Endothelial cell of umbilical vein (primary cell): ENCODE measurements around the gene TXNDC12. TPM values are rescaled to one million over a fixed set of nuclear protein-coding genes. Genes with fewer than 3 reads are reported as not detected.

Experiments
- BruUV-seq: library from RNA; stranded (reverse); fragments of 400-500 nt; replicated peaks from 2 replicates; lab custom pipeline; 2021; lab: Mats Ljungman, UMichigan
- CTCF ChIA-PET: fragments of 300-600, 350-600 bp; sonication (Branson Sonifier 250); formaldehyde crosslinking; loops from one replicate; lab custom pipeline; 2021; ENCODE audit warnings: antibody characterized with exemption, inconsistent platforms; lab: Charles Lee
- POLR2A ChIA-PET: fragments of 300-600, 350-600 bp; sonication (Branson Sonifier 250); formaldehyde crosslinking; loops from one replicate; lab custom pipeline; 2021; ENCODE audit warnings: antibody characterized with exemption, inconsistent platforms; lab: Charles Lee
- DNase-seq: peaks from one replicate; pipeline ENCODE4 v3.0.0-alpha.2; 2011; ENCODE audit warnings: low read depth, low spot score
- FAIRE-seq: peaks from 2 replicates; lab custom pipeline; 2011; peaks lifted over from hg19 to GRCh38; lab: Jason Lieb, UNC
- H2AFZ ChIP-seq: 2 replicates; pipeline ENCODE4 v1.6.0; 2012; ENCODE audit warnings: low read depth, low read length, control low read depth, inconsistent platforms
- H3K27ac ChIP-seq: 2 replicates; pipeline ENCODE4 v1.5.1; 2011; ENCODE audit warnings: low read depth, mild to moderate bottlenecking, control low read depth, low read length, moderate library complexity; ENCODE audit not compliant: insufficient read depth
- H3K27me3 ChIP-seq, 2 experiments: 2 replicates each; pipeline versions ENCODE4 v1.6.0 to v1.6.1; 2011; ENCODE audit warnings: low read length in 2 of 2, mixed read lengths in 1 of 2; ENCODE audit not compliant: control insufficient read depth in 2 of 2, insufficient read depth in 2 of 2
- H3K36me3 ChIP-seq, 2 experiments: 2 replicates in 1 of 2; 3 replicates in 1 of 2; pipeline ENCODE4 v1.5.1; 2011; ENCODE audit warnings: low read length in 2 of 2, mild to moderate bottlenecking in 1 of 2, moderate library complexity in 1 of 2; ENCODE audit not compliant: control insufficient read depth in 2 of 2, insufficient read depth in 2 of 2; ENCODE audit errors: extremely low read depth in 1 of 2
- H3K4me1 ChIP-seq: 3 replicates; pipeline ENCODE4 v1.5.1; 2011; ENCODE audit warnings: mild to moderate bottlenecking, low read length; ENCODE audit not compliant: control insufficient read depth, insufficient read depth; ENCODE audit errors: extremely low read depth
- H3K4me2 ChIP-seq: 2 replicates; pipeline ENCODE4 v1.6.1; 2011; ENCODE audit warnings: low read length, control low read depth, mixed read lengths; ENCODE audit not compliant: insufficient read depth
- H3K4me3 ChIP-seq, 3 experiments: fragments of 200-600 bp in 1 of 3; sonication (generic), shearing (Covaris generic) in 1 of 3; replicated peaks in 1 of 3; 2 replicates each; pipeline ENCODE4 v1.5.1; 2011 to 2016; ENCODE audit warnings: control low read depth in 3 of 3, low read length in 3 of 3, mild to moderate bottlenecking in 2 of 3, inconsistent platforms in 1 of 3, low read depth in 1 of 3, moderate library complexity in 1 of 3; ENCODE audit not compliant: insufficient read depth in 1 of 3
- H3K79me2 ChIP-seq: 2 replicates; pipeline ENCODE4 v1.6.0; 2012; ENCODE audit warnings: low read length, inconsistent platforms; ENCODE audit not compliant: control insufficient read depth, insufficient read depth
- H3K9ac ChIP-seq: replicated peaks from 2 replicates; pipeline ENCODE3; 2011; ENCODE audit warnings: low read length, control low read depth; ENCODE audit not compliant: insufficient read depth; ENCODE audit errors: extremely low read depth
- H3K9me1 ChIP-seq: replicated peaks from 3 replicates; pipeline ENCODE4 v1.6.0; 2011; ENCODE audit warnings: mild to moderate bottlenecking, low read length; ENCODE audit not compliant: control insufficient read depth, insufficient read depth; ENCODE audit errors: extremely low read depth
- H3K9me3 ChIP-seq: replicated peaks from 2 replicates; pipeline ENCODE4 v1.5.1; 2012; ENCODE audit warnings: low read length, inconsistent platforms; ENCODE audit not compliant: control insufficient read depth, insufficient read depth
- H4K20me1 ChIP-seq: replicated peaks from 2 replicates; pipeline ENCODE3; 2011; ENCODE audit warnings: mild to moderate bottlenecking, low read length; ENCODE audit not compliant: control insufficient read depth, insufficient read depth; ENCODE audit errors: extremely low read depth
- CTCF ChIP-seq, 2 donors: IDR thresholded peaks; 1 replicate in 1 of 2; 2 replicates in 1 of 2; pipeline ENCODE4 v1.5.1; 2011; ENCODE audit warnings: low read length in 2 of 2, mild to moderate bottlenecking in 2 of 2, moderate library complexity in 2 of 2, control low read depth in 1 of 2, inconsistent platforms in 1 of 2, low read depth in 1 of 2; ENCODE audit not compliant: insufficient read depth in 1 of 2; ENCODE audit errors: extremely low read depth in 1 of 2
- EZH2 ChIP-seq: IDR thresholded peaks from 2 replicates; pipeline ENCODE4 v1.6.1; 2012; ENCODE audit warnings: borderline replicate concordance, low read depth, mild to moderate bottlenecking, moderate library complexity, low read length, inconsistent platforms; ENCODE audit not compliant: severe bottlenecking
- FOS ChIP-seq: IDR thresholded peaks from 2 replicates; pipeline ENCODE4 v1.6.1; 2011; ENCODE audit warnings: mild to moderate bottlenecking, low read length, moderate library complexity, borderline replicate concordance; ENCODE audit not compliant: insufficient read depth
- GATA2 ChIP-seq: IDR thresholded peaks from 2 replicates; pipeline ENCODE4 v1.7.0; 2011; ENCODE audit warnings: low read depth, mild to moderate bottlenecking, moderate library complexity, mixed read lengths, low read length; ENCODE audit not compliant: insufficient read length, insufficient read depth
- JUN ChIP-seq: IDR thresholded peaks from 2 replicates; pipeline ENCODE4 v1.6.1; 2011; ENCODE audit warnings: borderline replicate concordance, low read depth; ENCODE audit not compliant: insufficient read length, insufficient read depth
- MAX ChIP-seq: IDR thresholded peaks from 2 replicates; pipeline ENCODE4 v1.6.1; 2011; ENCODE audit not compliant: insufficient read depth, insufficient read length
- MYC ChIP-seq: IDR thresholded peaks from one replicate; pipeline ENCODE4 v1.6.1; 2011; ENCODE audit warnings: mild to moderate bottlenecking, low read depth, low read length
- POLR2A ChIP-seq: IDR thresholded peaks from 2 replicates; pipeline ENCODE4 v1.6.1; 2012; ENCODE audit warnings: low read depth, mild to moderate bottlenecking, control low read depth, low read length
- POLR2AphosphoS5 ChIP-seq: IDR thresholded peaks from 2 replicates; pipeline ENCODE4 v1.6.1; 2012; ENCODE audit warnings: low read depth, mild to moderate bottlenecking, control low read depth, low read length, moderate library complexity; ENCODE audit not compliant: insufficient read depth
- dilution Hi-C: fragments of 300-500 bp; cut with MboI; formaldehyde crosslinking; loops from one replicate; pipeline ENCODE4 v1.15.0; 2019; ENCODE audit warnings: low sequenced_read_pairs; ENCODE audit not compliant: extremely low pct_ligation_motif_present
- intact Hi-C: fragments of 100-400 bp; cut with micrococcal nuclease; formaldehyde crosslinking; loops from one replicate; pipeline ENCODE4 v1.10.0; 2022
- polyA plus RNA-seq, 4 experiments: library from polyadenylated mRNA; depleted of rRNA in 3 of 4; stranded (reverse) in 3 of 4; unstranded in 1 of 4; fragments of >200 nt; gene quantifications; 2 replicates each; pipeline versions ENCODE4 v1.2.1 to v1.2.3, GENCODE V29; 2011 to 2012; ENCODE audit warnings: missing spikeins in 1 of 4
- total RNA-seq: library from RNA; stranded (reverse); gene quantifications from 2 replicates; pipeline ENCODE4 v1.2.3, GENCODE V29; 2021

Gene TXNDC12
- total and polyA plus RNA-seq, 2 donors (not counting 3 experiments of a cell fraction or from before 2014, with no cell fraction given): 33.7 to 57.4 TPM

- dilution Hi-C loops: no loop called here
- POLR2A ChIA-PET: no interaction called here
- Histone ChIP-seq H2AFZ (no peak overlapping the region), H3K9me3 (no peaks in the 10 kb centered on the region), H3K4me3 (no peak overlapping the region), H3K4me2 (no peak overlapping the region), H3K9ac (no peak overlapping the region), H3K36me3 (no peaks in the 10 kb centered on the region), H3K9me1 (no peaks in the 10 kb centered on the region), H3K4me1 (no peaks in the 10 kb centered on the region), H3K79me2 (peaks cover 19% of the 10 kb centered on the region), H3K27ac (no peak overlapping the region), H4K20me1 (no peaks in the 10 kb centered on the region), H3K27me3 (no peaks in the 10 kb centered on the region)
- CTCF ChIA-PET: interaction anchor here (0.9 kb wide), 1 partner anchor 10 kb away, joined by 3 read pairs; the partner anchor contains the start of gene TXNDC12
- intact Hi-C loops: no loop called here
- no TSS peak for BruUV-seq
- DNase-seq (no peak), FAIRE-seq (no peak)
- no peak for TF ChIP-seq CTCF (IDR thresholded peaks at IDR 0.05; ENCODE audit: extremely low read depth in 1 of 2, insufficient read depth in 1 of 2, low read depth in 1 of 2, low read length in 2 of 2)
- TF ChIP-seq FOS: no peak
- TF ChIP-seq MYC: no peak
- TF ChIP-seq JUN: no peak
- no peak for TF ChIP-seq GATA2
- TF ChIP-seq EZH2: no peak
- no peak for TF ChIP-seq POLR2AphosphoS5
- TF ChIP-seq POLR2A: no peak
- no peak for TF ChIP-seq MAX
These were observed 9.8 kb downstream of the TXNDC12 start for GRCh38 chr1:52045236-52045635.
